SH-SY5Y (cell line): ENCODE results near the gene KCNJ1.

Experiments used
- GATA2 ChIP-seq: IDR thresholded peaks from 2 replicates; pipeline ENCODE4 v1.6.1; 2011; ENCODE audit warnings: mild to moderate bottlenecking, low read depth, low read length
- GATA3 ChIP-seq: IDR thresholded peaks from 2 replicates; pipeline ENCODE4 v1.6.1; 2011; ENCODE audit warnings: low read depth, mild to moderate bottlenecking, low read length, moderate library complexity

- TF ChIP-seq GATA2 = no peak
- TF ChIP-seq GATA3 = no peak
Observed at GRCh38 chr11:128862908-128863660, 4.0 kb downstream of the KCNJ1 start.
